HG03108 (cell line): ENCODE results near the gene FAM162A.
A peak's percentile ranks its signal among the peaks of the same experiment; 100 is the strongest.

Source experiments
- ATAC-seq: cut with Tn5 transposase; IDR thresholded peaks from one replicate; pipeline ENCODE4 v1.9.1; 2021; ENCODE audit warnings: moderate library complexity; ENCODE audit not compliant: unreplicated experiment

Gene FAM162A

GRCh38 chr3:122387709-122388108 lies 3.7 kb downstream of the FAM162A start:
- ATAC-seq: no peak

- no peak for ATAC-seq
Observed at GRCh38 chr3:122389197-122389596, 5.2 kb downstream of the FAM162A start.

- no peak for ATAC-seq
Observed at GRCh38 chr3:122389892-122390291, 5.9 kb downstream of the FAM162A start.

GRCh38 chr3:122390665-122391064 lies 6.7 kb downstream of the FAM162A start:
- no peak for ATAC-seq

GRCh38 chr3:122391681-122392446 lies 7.9 kb downstream of the FAM162A start:
- ATAC-seq: no peak

GRCh38 chr3:122392868-122393844 lies 9.2 kb downstream of the FAM162A start:
- no peak for ATAC-seq

GRCh38 chr3:122394173-122394572 lies 10.2 kb downstream of the FAM162A start:
- ATAC-seq: no peak

GRCh38 chr3:122395582-122395981 lies 11.6 kb downstream of the FAM162A start:
- ATAC-seq: no peak

- ATAC-seq: no peak
Observed at GRCh38 chr3:122396511-122396910, 12.5 kb downstream of the FAM162A start.

GRCh38 chr3:122397201-122397600 lies 13.2 kb downstream of the FAM162A start:
- ATAC-seq: no peak

- no peak for ATAC-seq
Observed at GRCh38 chr3:122398920-122399319, 14.9 kb downstream of the FAM162A start.

- no peak for ATAC-seq
Observed at GRCh38 chr3:122403489-122403888, 19.5 kb downstream of the FAM162A start.

GRCh38 chr3:122405015-122405414 lies 21.0 kb downstream of the FAM162A start:
- no peak for ATAC-seq

- no peak for ATAC-seq
Observed at GRCh38 chr3:122406198-122406597, 22.2 kb downstream of the FAM162A start.

- ATAC-seq: no peak
Observed at GRCh38 chr3:122407946-122408345, 24.0 kb downstream of the FAM162A start.

- ATAC-seq: no peak
Observed at GRCh38 chr3:122409446-122409845, 25.5 kb downstream of the FAM162A start.

- no peak for ATAC-seq
Observed at GRCh38 chr3:122410111-122410510, 26.1 kb downstream of the FAM162A start.

- no peak for ATAC-seq
Observed at GRCh38 chr3:122410639-122411038, 26.7 kb downstream of the FAM162A start.

GRCh38 chr3:122414391-122414790 lies 30.4 kb downstream of the FAM162A start:
- no peak for ATAC-seq

- peak; percentile 53 for ATAC-seq
Observed at GRCh38 chr3:122415104-122415744, 31.2 kb downstream of the FAM162A start.
